HepG2 (cell line): ENCODE measurements around the gene ZSCAN26. TPM values are rescaled to one million over a fixed set of nuclear protein-coding genes. Genes with fewer than 3 reads are reported as not detected.

Source experiments
- GATA4 ChIP-seq: sonication (generic); IDR thresholded peaks from 2 replicates; pipeline ENCODE4 v1.6.1; 2016; ENCODE audit warnings: antibody characterized with exemption, low read depth, borderline replicate concordance
- PHF8 ChIP-seq: sonication (generic); formaldehyde crosslinking; IDR thresholded peaks from 2 replicates; pipeline ENCODE4 v1.5.0; 2020; ENCODE audit warnings: missing genetic modification reagents
- ZNF234 ChIP-seq: sonication (generic); formaldehyde crosslinking; conservative IDR thresholded peaks from 2 replicates; pipeline ENCODE4 v1.5.1; 2020; ENCODE audit warnings: mild to moderate bottlenecking, missing genetic modification reagents
- ZNF260 ChIP-seq: sonication (generic); formaldehyde crosslinking; IDR thresholded peaks from 2 replicates; pipeline ENCODE4 v1.4.0; 2020; ENCODE audit warnings: missing genetic modification reagents, low read depth, mild to moderate bottlenecking, borderline replicate concordance
- ZNF337 ChIP-seq: sonication (generic); formaldehyde crosslinking; IDR thresholded peaks from 2 replicates; pipeline ENCODE4 v1.5.1; 2020; ENCODE audit warnings: missing genetic modification reagents, low read depth, mild to moderate bottlenecking, borderline replicate concordance
- ZNF383 ChIP-seq: sonication (generic); formaldehyde crosslinking; IDR thresholded peaks from 2 replicates; pipeline ENCODE4 v1.4.0; 2020; ENCODE audit warnings: missing genetic modification reagents, mild to moderate bottlenecking, borderline replicate concordance
- ZNF496 ChIP-seq: sonication (generic); formaldehyde crosslinking; IDR thresholded peaks from 2 replicates; pipeline ENCODE4 v1.8.1; 2023; ENCODE audit warnings: mild to moderate bottlenecking, moderate library complexity, missing genetic modification reagents; ENCODE audit not compliant: insufficient replicate concordance
- polyA plus RNA-seq, 8 experiments: library from polyadenylated mRNA; depleted of rRNA in 3 of 8; stranded (reverse) in 7 of 8; unstranded in 1 of 8; fragments of >200 nt; fragmentation: Illumina TruSeq in 4 of 8; extraction: Trizol in 4 of 8; gene quantifications; 2 replicates each; pipeline versions ENCODE4 v1.2.1 to v1.2.3, GENCODE V29; 2011 to 2016; ENCODE audit warnings: low read depth in 4 of 8, missing spikeins in 1 of 8, mixed read lengths in 1 of 8; ENCODE audit not compliant: insufficient read depth in 1 of 8
- total RNA-seq, 5 experiments: library from RNA; depleted of rRNA; stranded (reverse); fragments of >200 nt; fragmentation: Illumina TruSeq; extraction: Trizol; gene quantifications; 2 replicates each; pipeline ENCODE4 v1.2.3, GENCODE V29; 2016; ENCODE audit warnings: low read depth in 1 of 5
- TF ChIP-seq, protein P1 (sequence below): sonication (generic); formaldehyde crosslinking; IDR thresholded peaks from 2 replicates; pipeline ENCODE4 v1.5.0; 2020; ENCODE audit warnings: mild to moderate bottlenecking, missing genetic modification reagents, borderline replicate concordance
- TF ChIP-seq, protein P2 (sequence below), 2 experiments: fragments of 450-650 bp in 1 of 2; sonication (generic) in 1 of 2; formaldehyde crosslinking; IDR thresholded peaks; 2 replicates each; pipeline versions ENCODE4 v1.5.0 to v1.8.0; 2020 to 2022; ENCODE audit warnings: mild to moderate bottlenecking in 1 of 2, missing genetic modification reagents in 1 of 2
- TF ChIP-seq, protein P3 (sequence below): IDR thresholded peaks from 2 replicates; pipeline ENCODE4 v1.6.1; 2016; ENCODE audit warnings: low read depth, missing genetic modification reagents, missing compliant biosample characterization

ZSCAN26 gene
- total and polyA plus RNA-seq, 2 of the 13 experiments (the other 11 are each of a cell fraction or from before 2014, with no cell fraction given) = 12.0 to 15.6 TPM

DNA sequence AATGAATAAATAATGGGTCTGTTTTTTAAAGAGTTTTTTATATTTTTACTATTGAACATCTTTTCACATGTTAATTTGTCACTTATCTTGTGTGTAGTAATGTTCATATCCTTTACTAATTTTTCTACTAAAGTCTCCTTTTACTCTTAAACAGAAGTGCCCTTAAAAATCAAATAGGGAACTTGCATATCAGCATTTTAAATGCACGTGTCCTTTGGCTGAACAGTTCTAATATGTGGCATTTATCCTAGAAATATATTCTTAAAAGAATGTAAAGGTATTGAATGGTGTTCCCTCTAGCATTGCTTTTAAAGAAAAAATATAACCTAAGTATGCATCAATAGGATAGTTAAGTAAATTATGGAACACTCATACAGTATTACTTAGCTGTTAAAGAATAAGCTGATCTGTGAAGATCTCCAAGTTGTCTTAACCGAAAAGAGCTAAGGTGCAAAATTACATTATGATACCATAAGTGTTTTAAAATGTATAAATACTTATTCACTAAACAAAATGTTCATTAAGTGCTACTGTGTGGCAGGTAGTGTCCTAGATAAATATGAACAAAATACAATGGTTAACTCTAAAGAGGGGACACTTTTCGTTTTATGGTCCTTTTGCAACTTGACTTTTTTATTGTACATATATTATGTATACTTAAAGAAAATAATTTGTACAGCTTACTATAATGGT lies 13.8 kb downstream of the ZSCAN26 start (continued):
- TF ChIP-seq, protein P1, sequence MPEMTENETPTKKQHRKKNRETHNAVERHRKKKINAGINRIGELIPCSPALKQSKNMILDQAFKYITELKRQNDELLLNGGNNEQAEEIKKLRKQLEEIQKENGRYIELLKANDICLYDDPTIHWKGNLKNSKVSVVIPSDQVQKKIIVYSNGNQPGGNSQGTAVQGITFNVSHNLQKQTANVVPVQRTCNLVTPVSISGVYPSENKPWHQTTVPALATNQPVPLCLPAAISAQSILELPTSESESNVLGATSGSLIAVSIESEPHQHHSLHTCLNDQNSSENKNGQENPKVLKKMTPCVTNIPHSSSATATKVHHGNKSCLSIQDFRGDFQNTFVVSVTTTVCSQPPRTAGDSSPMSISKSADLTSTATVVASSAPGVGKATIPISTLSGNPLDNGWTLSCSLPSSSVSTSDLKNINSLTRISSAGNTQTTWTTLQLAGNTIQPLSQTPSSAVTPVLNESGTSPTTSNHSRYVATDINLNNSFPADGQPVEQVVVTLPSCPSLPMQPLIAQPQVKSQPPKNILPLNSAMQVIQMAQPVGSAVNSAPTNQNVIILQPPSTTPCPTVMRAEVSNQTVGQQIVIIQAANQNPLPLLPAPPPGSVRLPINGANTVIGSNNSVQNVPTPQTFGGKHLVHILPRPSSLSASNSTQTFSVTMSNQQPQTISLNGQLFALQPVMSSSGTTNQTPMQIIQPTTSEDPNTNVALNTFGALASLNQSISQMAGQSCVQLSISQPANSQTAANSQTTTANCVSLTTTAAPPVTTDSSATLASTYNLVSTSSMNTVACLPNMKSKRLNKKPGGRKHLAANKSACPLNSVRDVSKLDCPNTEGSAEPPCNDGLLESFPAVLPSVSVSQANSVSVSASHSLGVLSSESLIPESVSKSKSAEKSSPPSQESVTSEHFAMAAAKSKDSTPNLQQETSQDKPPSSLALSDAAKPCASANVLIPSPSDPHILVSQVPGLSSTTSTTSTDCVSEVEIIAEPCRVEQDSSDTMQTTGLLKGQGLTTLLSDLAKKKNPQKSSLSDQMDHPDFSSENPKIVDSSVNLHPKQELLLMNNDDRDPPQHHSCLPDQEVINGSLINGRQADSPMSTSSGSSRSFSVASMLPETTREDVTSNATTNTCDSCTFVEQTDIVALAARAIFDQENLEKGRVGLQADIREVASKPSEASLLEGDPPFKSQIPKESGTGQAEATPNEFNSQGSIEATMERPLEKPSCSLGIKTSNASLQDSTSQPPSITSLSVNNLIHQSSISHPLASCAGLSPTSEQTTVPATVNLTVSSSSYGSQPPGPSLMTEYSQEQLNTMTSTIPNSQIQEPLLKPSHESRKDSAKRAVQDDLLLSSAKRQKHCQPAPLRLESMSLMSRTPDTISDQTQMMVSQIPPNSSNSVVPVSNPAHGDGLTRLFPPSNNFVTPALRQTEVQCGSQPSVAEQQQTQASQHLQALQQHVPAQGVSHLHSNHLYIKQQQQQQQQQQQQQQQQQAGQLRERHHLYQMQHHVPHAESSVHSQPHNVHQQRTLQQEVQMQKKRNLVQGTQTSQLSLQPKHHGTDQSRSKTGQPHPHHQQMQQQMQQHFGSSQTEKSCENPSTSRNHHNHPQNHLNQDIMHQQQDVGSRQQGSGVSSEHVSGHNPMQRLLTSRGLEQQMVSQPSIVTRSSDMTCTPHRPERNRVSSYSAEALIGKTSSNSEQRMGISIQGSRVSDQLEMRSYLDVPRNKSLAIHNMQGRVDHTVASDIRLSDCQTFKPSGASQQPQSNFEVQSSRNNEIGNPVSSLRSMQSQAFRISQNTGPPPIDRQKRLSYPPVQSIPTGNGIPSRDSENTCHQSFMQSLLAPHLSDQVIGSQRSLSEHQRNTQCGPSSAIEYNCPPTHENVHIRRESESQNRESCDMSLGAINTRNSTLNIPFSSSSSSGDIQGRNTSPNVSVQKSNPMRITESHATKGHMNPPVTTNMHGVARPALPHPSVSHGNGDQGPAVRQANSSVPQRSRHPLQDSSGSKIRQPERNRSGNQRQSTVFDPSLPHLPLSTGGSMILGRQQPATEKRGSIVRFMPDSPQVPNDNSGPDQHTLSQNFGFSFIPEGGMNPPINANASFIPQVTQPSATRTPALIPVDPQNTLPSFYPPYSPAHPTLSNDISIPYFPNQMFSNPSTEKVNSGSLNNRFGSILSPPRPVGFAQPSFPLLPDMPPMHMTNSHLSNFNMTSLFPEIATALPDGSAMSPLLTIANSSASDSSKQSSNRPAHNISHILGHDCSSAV (CRISPR knock-in tag) = no peak
- TF ChIP-seq ZNF234 (CRISPR knock-in tag) (0 out of 2 replicates have a peak, but pooled peaks have one; percentile 60), GATA4 (no peak), ZNF496 (CRISPR knock-in tag) (no peak), ZNF337 (CRISPR knock-in tag) (no peak), PHF8 (CRISPR knock-in tag) (no peak), ZNF383 (CRISPR knock-in tag) (peak; percentile 16; the same call in 1 of the 2 replicates), ZNF260 (CRISPR knock-in tag) (no peak)
- TF ChIP-seq, protein P2, sequence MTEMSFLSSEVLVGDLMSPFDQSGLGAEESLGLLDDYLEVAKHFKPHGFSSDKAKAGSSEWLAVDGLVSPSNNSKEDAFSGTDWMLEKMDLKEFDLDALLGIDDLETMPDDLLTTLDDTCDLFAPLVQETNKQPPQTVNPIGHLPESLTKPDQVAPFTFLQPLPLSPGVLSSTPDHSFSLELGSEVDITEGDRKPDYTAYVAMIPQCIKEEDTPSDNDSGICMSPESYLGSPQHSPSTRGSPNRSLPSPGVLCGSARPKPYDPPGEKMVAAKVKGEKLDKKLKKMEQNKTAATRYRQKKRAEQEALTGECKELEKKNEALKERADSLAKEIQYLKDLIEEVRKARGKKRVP (CRISPR knock-in tag; IDR thresholded peaks at IDR 0.05) = 0 out of 4 replicates have a peak, but pooled peaks of 1 of the 2 experiments have one; percentile 17
- TF ChIP-seq, protein P3, sequence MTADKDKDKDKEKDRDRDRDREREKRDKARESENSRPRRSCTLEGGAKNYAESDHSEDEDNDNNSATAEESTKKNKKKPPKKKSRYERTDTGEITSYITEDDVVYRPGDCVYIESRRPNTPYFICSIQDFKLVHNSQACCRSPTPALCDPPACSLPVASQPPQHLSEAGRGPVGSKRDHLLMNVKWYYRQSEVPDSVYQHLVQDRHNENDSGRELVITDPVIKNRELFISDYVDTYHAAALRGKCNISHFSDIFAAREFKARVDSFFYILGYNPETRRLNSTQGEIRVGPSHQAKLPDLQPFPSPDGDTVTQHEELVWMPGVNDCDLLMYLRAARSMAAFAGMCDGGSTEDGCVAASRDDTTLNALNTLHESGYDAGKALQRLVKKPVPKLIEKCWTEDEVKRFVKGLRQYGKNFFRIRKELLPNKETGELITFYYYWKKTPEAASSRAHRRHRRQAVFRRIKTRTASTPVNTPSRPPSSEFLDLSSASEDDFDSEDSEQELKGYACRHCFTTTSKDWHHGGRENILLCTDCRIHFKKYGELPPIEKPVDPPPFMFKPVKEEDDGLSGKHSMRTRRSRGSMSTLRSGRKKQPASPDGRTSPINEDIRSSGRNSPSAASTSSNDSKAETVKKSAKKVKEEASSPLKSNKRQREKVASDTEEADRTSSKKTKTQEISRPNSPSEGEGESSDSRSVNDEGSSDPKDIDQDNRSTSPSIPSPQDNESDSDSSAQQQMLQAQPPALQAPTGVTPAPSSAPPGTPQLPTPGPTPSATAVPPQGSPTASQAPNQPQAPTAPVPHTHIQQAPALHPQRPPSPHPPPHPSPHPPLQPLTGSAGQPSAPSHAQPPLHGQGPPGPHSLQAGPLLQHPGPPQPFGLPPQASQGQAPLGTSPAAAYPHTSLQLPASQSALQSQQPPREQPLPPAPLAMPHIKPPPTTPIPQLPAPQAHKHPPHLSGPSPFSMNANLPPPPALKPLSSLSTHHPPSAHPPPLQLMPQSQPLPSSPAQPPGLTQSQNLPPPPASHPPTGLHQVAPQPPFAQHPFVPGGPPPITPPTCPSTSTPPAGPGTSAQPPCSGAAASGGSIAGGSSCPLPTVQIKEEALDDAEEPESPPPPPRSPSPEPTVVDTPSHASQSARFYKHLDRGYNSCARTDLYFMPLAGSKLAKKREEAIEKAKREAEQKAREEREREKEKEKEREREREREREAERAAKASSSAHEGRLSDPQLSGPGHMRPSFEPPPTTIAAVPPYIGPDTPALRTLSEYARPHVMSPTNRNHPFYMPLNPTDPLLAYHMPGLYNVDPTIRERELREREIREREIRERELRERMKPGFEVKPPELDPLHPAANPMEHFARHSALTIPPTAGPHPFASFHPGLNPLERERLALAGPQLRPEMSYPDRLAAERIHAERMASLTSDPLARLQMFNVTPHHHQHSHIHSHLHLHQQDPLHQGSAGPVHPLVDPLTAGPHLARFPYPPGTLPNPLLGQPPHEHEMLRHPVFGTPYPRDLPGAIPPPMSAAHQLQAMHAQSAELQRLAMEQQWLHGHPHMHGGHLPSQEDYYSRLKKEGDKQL (CRISPR knock-in tag) = no peak
